Stimulated activated CD4-positive, alpha-beta T cell treated with anti-CD3 and anti-CD28 coated beads, TNF-alpha, amount 100 ng/mL, for 48 hours (primary cell): ENCODE results near the gene PACS1.

ENCODE experiments used
- DNase-seq, 3 donors: peaks; one replicate each; pipeline ENCODE4 v3.0.0-alpha.2; 2020; ENCODE audit warnings: low read depth in 3 of 3

The PACS1 gene

GRCh38 chr11:66224226-66224855 is 154.3 kb downstream of the PACS1 start:
- DNase-seq, result no peak

GRCh38 chr11:66225066-66225465 is 155.0 kb downstream of the PACS1 start:
- no peak for DNase-seq

GRCh38 chr11:66226101-66226500 is 156.0 kb downstream of the PACS1 start:
- DNase-seq, result no peak

GRCh38 chr11:66227700-66228099 is 157.6 kb downstream of the PACS1 start:
- no peak for DNase-seq

GRCh38 chr11:66228521-66228920 is 158.4 kb downstream of the PACS1 start:
- DNase-seq, result no peak

- DNase-seq, result no peak
These were observed 160.1 kb downstream of the PACS1 start for GRCh38 chr11:66230156-66230555.

- DNase-seq, result no peak
These were observed 160.9 kb downstream of the PACS1 start for GRCh38 chr11:66230978-66231377.

GRCh38 chr11:66231561-66231960 is 161.5 kb downstream of the PACS1 start:
- DNase-seq, result no peak

GRCh38 chr11:66232769-66233168 is 162.7 kb downstream of the PACS1 start:
- no peak for DNase-seq

- no peak for DNase-seq
These were observed 163.2 kb downstream of the PACS1 start for GRCh38 chr11:66233301-66233700.

- no peak for DNase-seq
These were observed 165.1 kb downstream of the PACS1 start for GRCh38 chr11:66235141-66235540.

- no peak for DNase-seq
These were observed 167.8 kb downstream of the PACS1 start for GRCh38 chr11:66237867-66238266.

GRCh38 chr11:66238786-66239413 is 168.8 kb downstream of the PACS1 start:
- no peak for DNase-seq

- DNase-seq, result no peak
These were observed 169.4 kb downstream of the PACS1 start for GRCh38 chr11:66239511-66239910.

- DNase-seq, result no peak
These were observed 170.1 kb downstream of the PACS1 start for GRCh38 chr11:66239998-66240780.

GRCh38 chr11:66240781-66241136 is 170.7 kb downstream of the PACS1 start:
- DNase-seq, result no peak

- no peak for DNase-seq
These were observed 172.2 kb downstream of the PACS1 start for GRCh38 chr11:66242095-66242765.

GRCh38 chr11:66243782-66244535 is 173.9 kb downstream of the PACS1 start:
- no peak for DNase-seq

GRCh38 chr11:66247295-66247694 is 177.2 kb downstream of the PACS1 start:
- no peak for DNase-seq

- no peak for DNase-seq
These were observed 177.7 kb downstream of the PACS1 start for GRCh38 chr11:66247801-66248200.

GRCh38 chr11:66248903-66249302 is 178.8 kb downstream of the PACS1 start:
- no peak for DNase-seq

- no peak for DNase-seq
These were observed 181.7 kb downstream of the PACS1 start for GRCh38 chr11:66251809-66252208.
